Panc1 (cell line): Measurements from ENCODE around the gene CIB2.

Source experiments
- CTCF ChIP-seq: fragments of 450-650 bp; IDR thresholded peaks from 2 replicates; pipeline ENCODE4 v1.5.1; 2017; ENCODE audit warnings: mild to moderate bottlenecking
- REST ChIP-seq, 2 experiments: IDR thresholded peaks; 2 replicates each; pipeline ENCODE4 v1.6.1; 2011 to 2012; ENCODE audit warnings: low read depth in 2 of 2, control low read depth in 1 of 2, low read length in 1 of 2, mild to moderate bottlenecking in 1 of 2, moderate library complexity in 1 of 2; ENCODE audit not compliant: insufficient read depth in 1 of 2
- SIN3A ChIP-seq: IDR thresholded peaks from 2 replicates; pipeline ENCODE4 v1.6.1; 2012; ENCODE audit warnings: low read depth, mild to moderate bottlenecking, low read length, moderate library complexity, borderline replicate concordance; ENCODE audit not compliant: insufficient read depth

GRCh38 chr15:78105476-78106241 lies 25.6 kb downstream of the CIB2 start:
- TF ChIP-seq CTCF = no peak
- TF ChIP-seq REST (IDR thresholded peaks at IDR 0.05; ENCODE audit: insufficient read depth in 1 of 2, low read depth in 2 of 2, low read length in 1 of 2) = no peak
- no peak for TF ChIP-seq SIN3A
